Measurements from ENCODE around the gene NEURL4. TPM values are rescaled to one million over a fixed set of nuclear protein-coding genes. Genes with fewer than 3 reads are reported as not detected.

The NEURL4 gene
- polyA plus RNA-seq, 4 donors = 14.3 to 36.9 (median 22.7) TPM

- WGBS, 3 donors = 87 to 89% (median 88%) methylated on average over 36 to 37 of the region's 37 CpGs
- H3K4me3 ChIP-seq (ENCODE audit: low read depth in 1 of 3, low read length in 3 of 3) = peak overlapping the region in 2 of 3 donors; percentile 57 to 71
- H3K4me1 ChIP-seq (ENCODE audit: control insufficient read depth in 3 of 3, insufficient read depth in 2 of 3, low read depth in 1 of 3, low read length in 2 of 3) = peaks cover 0 to 16% (median 12%) of the 10 kb centered on the region in 3 donors
- H3K9me3 ChIP-seq (ENCODE audit: control insufficient read depth in 2 of 2, insufficient read depth in 1 of 2, low read depth in 1 of 2, low read length in 1 of 2) = no peaks in the 10 kb centered on the region
- H3K36me3 ChIP-seq (ENCODE audit: control insufficient read depth in 3 of 3, insufficient read depth in 2 of 3, low read depth in 1 of 3, low read length in 3 of 3) = peaks cover 0 to 3% (median 0%) of the 10 kb centered on the region in 3 donors
- H3K27me3 ChIP-seq (ENCODE audit: control insufficient read depth in 3 of 3, insufficient read depth in 3 of 3, low read length in 3 of 3) = peaks cover 0 to 7% (median 0%) of the 10 kb centered on the region in 3 donors
- DNase-seq (no peak), FAIRE-seq (no peak)
- H3K27ac ChIP-seq (ENCODE audit: low read depth in 1 of 3, low read length in 2 of 3) = peak overlapping the region in 1 of 3 donors; percentile 91
These were observed 23.9 kb upstream of the NEURL4 start for GRCh38 chr17:7352910-7353635.

GRCh38 chr17:7352503-7352889 is 23.4 kb upstream of the NEURL4 start:
- Histone ChIP-seq H3K36me3 (ENCODE audit: control insufficient read depth in 3 of 3, insufficient read depth in 2 of 3, low read depth in 1 of 3, low read length in 3 of 3) (peaks cover 0 to 3% (median 0%) of the 10 kb centered on the region in 3 donors), H3K4me1 (ENCODE audit: control insufficient read depth in 3 of 3, insufficient read depth in 2 of 3, low read depth in 1 of 3, low read length in 2 of 3) (peaks cover 0 to 16% (median 12%) of the 10 kb centered on the region in 3 donors), H3K9me3 (ENCODE audit: control insufficient read depth in 2 of 2, insufficient read depth in 1 of 2, low read depth in 1 of 2, low read length in 1 of 2) (no peaks in the 10 kb centered on the region), H3K27ac (ENCODE audit: low read depth in 1 of 3, low read length in 2 of 3) (peak overlapping the region; percentile 74 to 100 (median 91)), H3K27me3 (ENCODE audit: control insufficient read depth in 3 of 3, insufficient read depth in 3 of 3, low read length in 3 of 3) (peaks cover 0 to 7% (median 0%) of the 10 kb centered on the region in 3 donors), H3K4me3 (ENCODE audit: low read depth in 1 of 3, low read length in 3 of 3) (peak overlapping the region; percentile 56 to 71 (median 57))
- 26 to 29% (median 27%) methylated on average over 10 of the region's 10 CpGs for WGBS, 3 donors
- FAIRE-seq (no peak), DNase-seq (no peak)

GRCh38 chr17:7351665-7352502 is 22.7 kb upstream of the NEURL4 start, which contains the start of gene KCTD11:
TSS of gene KCTD11 (plus strand) at chr17:7352162.
- no peaks in the 10 kb centered on the region for H3K9me3 ChIP-seq (ENCODE audit: control insufficient read depth in 2 of 2, insufficient read depth in 1 of 2, low read depth in 1 of 2, low read length in 1 of 2)
- peaks cover 0 to 3% (median 0%) of the 10 kb centered on the region in 3 donors for H3K36me3 ChIP-seq (ENCODE audit: control insufficient read depth in 3 of 3, insufficient read depth in 2 of 3, low read depth in 1 of 3, low read length in 3 of 3)
- DNase-seq (peak; percentile 90 to 94), FAIRE-seq (no peak)
- H3K4me3 ChIP-seq (ENCODE audit: low read depth in 1 of 3, low read length in 3 of 3) = peak within 1 kb of the TSS; percentile 56 to 71 (median 57)
- H3K27me3 ChIP-seq (ENCODE audit: control insufficient read depth in 3 of 3, insufficient read depth in 3 of 3, low read length in 3 of 3) = peaks cover 0 to 7% (median 0%) of the 10 kb centered on the region in 3 donors
- peak within 1 kb of the TSS; percentile 91 to 100 (median 92) for H3K27ac ChIP-seq (ENCODE audit: low read depth in 1 of 3, low read length in 2 of 3)
- 1 to 2% (median 2%) methylated on average over 29 to 91 of the region's 91 CpGs for WGBS, 3 donors
- peaks cover 0 to 16% (median 12%) of the 10 kb centered on the region in 3 donors for H3K4me1 ChIP-seq (ENCODE audit: control insufficient read depth in 3 of 3, insufficient read depth in 2 of 3, low read depth in 1 of 3, low read length in 2 of 3)

GRCh38 chr17:7348478-7349242 is 19.5 kb upstream of the NEURL4 start:
- no peaks in the 10 kb centered on the region for H3K27me3 ChIP-seq (ENCODE audit: control insufficient read depth in 3 of 3, insufficient read depth in 3 of 3, low read length in 3 of 3)
- H3K36me3 ChIP-seq (ENCODE audit: control insufficient read depth in 3 of 3, insufficient read depth in 2 of 3, low read depth in 1 of 3, low read length in 3 of 3) = peaks cover 0 to 3% (median 0%) of the 10 kb centered on the region in 3 donors
- no peak overlapping the region for H3K27ac ChIP-seq (ENCODE audit: low read depth in 1 of 3, low read length in 2 of 3)
- peaks cover 0 to 16% (median 12%) of the 10 kb centered on the region in 3 donors for H3K4me1 ChIP-seq (ENCODE audit: control insufficient read depth in 3 of 3, insufficient read depth in 2 of 3, low read depth in 1 of 3, low read length in 2 of 3)
- no peak overlapping the region for H3K4me3 ChIP-seq (ENCODE audit: low read depth in 1 of 3, low read length in 3 of 3)
- no peak for FAIRE-seq
- H3K9me3 ChIP-seq (ENCODE audit: control insufficient read depth in 2 of 2, insufficient read depth in 1 of 2, low read depth in 1 of 2, low read length in 1 of 2) = no peaks in the 10 kb centered on the region
- 71 to 76% (median 75%) methylated on average over 19 of the region's 19 CpGs for WGBS, 3 donors
- DNase-seq = no peak

- FAIRE-seq = no peak
These were observed 18.7 kb upstream of the NEURL4 start for GRCh38 chr17:7347630-7348477.

GRCh38 chr17:7346761-7347614 is 17.9 kb upstream of the NEURL4 start:
- FAIRE-seq (no peak), DNase-seq (no peak)
- H3K27ac ChIP-seq (ENCODE audit: low read depth in 1 of 3, low read length in 2 of 3) = no peak overlapping the region
- no peak overlapping the region for H3K4me3 ChIP-seq (ENCODE audit: low read depth in 1 of 3, low read length in 3 of 3)
- H3K36me3 ChIP-seq (ENCODE audit: control insufficient read depth in 3 of 3, insufficient read depth in 2 of 3, low read depth in 1 of 3, low read length in 3 of 3) = no peaks in the 10 kb centered on the region
- H3K4me1 ChIP-seq (ENCODE audit: control insufficient read depth in 3 of 3, insufficient read depth in 2 of 3, low read depth in 1 of 3, low read length in 2 of 3) = peaks cover 0 to 9% (median 7%) of the 10 kb centered on the region in 3 donors
- H3K9me3 ChIP-seq (ENCODE audit: control insufficient read depth in 2 of 2, insufficient read depth in 1 of 2, low read depth in 1 of 2, low read length in 1 of 2) = no peaks in the 10 kb centered on the region
- no peaks in the 10 kb centered on the region for H3K27me3 ChIP-seq (ENCODE audit: control insufficient read depth in 3 of 3, insufficient read depth in 3 of 3, low read length in 3 of 3)
- WGBS, 3 donors = 72 to 86% (median 84%) methylated on average over 18 of the region's 18 CpGs

More at GRCh38 chr17:7347630-7348477, 18.7 kb upstream of the NEURL4 start:
- 56 to 71% (median 68%) methylated on average over 19 of the region's 19 CpGs for WGBS, 3 donors
- Histone ChIP-seq H3K9me3 (ENCODE audit: control insufficient read depth in 2 of 2, insufficient read depth in 1 of 2, low read depth in 1 of 2, low read length in 1 of 2) (no peaks in the 10 kb centered on the region), H3K36me3 (ENCODE audit: control insufficient read depth in 3 of 3, insufficient read depth in 2 of 3, low read depth in 1 of 3, low read length in 3 of 3) (no peaks in the 10 kb centered on the region), H3K4me3 (ENCODE audit: low read depth in 1 of 3, low read length in 3 of 3) (no peak overlapping the region), H3K4me1 (ENCODE audit: control insufficient read depth in 3 of 3, insufficient read depth in 2 of 3, low read depth in 1 of 3, low read length in 2 of 3) (peaks cover 0 to 12% (median 9%) of the 10 kb centered on the region in 3 donors), H3K27me3 (ENCODE audit: control insufficient read depth in 3 of 3, insufficient read depth in 3 of 3, low read length in 3 of 3) (no peaks in the 10 kb centered on the region), H3K27ac (ENCODE audit: low read depth in 1 of 3, low read length in 2 of 3) (no peak overlapping the region)
- no peak for DNase-seq

- Histone ChIP-seq H3K4me3 (ENCODE audit: low read depth in 1 of 3, low read length in 3 of 3) (no peak overlapping the region), H3K27me3 (ENCODE audit: control insufficient read depth in 3 of 3, insufficient read depth in 3 of 3, low read length in 3 of 3) (peaks cover 0 to 2% (median 0%) of the 10 kb centered on the region in 3 donors), H3K36me3 (ENCODE audit: control insufficient read depth in 3 of 3, insufficient read depth in 2 of 3, low read depth in 1 of 3, low read length in 3 of 3) (no peaks in the 10 kb centered on the region), H3K9me3 (ENCODE audit: control insufficient read depth in 2 of 2, insufficient read depth in 1 of 2, low read depth in 1 of 2, low read length in 1 of 2) (no peaks in the 10 kb centered on the region), H3K4me1 (ENCODE audit: control insufficient read depth in 3 of 3, insufficient read depth in 2 of 3, low read depth in 1 of 3, low read length in 2 of 3) (no peaks in the 10 kb centered on the region), H3K27ac (ENCODE audit: low read depth in 1 of 3, low read length in 2 of 3) (no peak overlapping the region)
- WGBS, 3 donors = 80 to 81% (median 80%) methylated on average over 15 of the region's 15 CpGs
- no peak for FAIRE-seq
- DNase-seq = no peak
These were observed 14.1 kb upstream of the NEURL4 start for GRCh38 chr17:7343250-7343649.
